HG02610 (cell line): ENCODE results near the gene ME3.
"Not testable (repeated sequence)": the region's sequence is repeated elsewhere in the genome, so short reads cannot be mapped to it uniquely, and the experiment has no call there.

Experiments used
- ATAC-seq: cut with Tn5 transposase; IDR thresholded peaks from one replicate; pipeline ENCODE4 v1.9.1; 2021; ENCODE audit warnings: mild to moderate bottlenecking, moderate library complexity; ENCODE audit not compliant: unreplicated experiment

The ME3 gene

DNA sequence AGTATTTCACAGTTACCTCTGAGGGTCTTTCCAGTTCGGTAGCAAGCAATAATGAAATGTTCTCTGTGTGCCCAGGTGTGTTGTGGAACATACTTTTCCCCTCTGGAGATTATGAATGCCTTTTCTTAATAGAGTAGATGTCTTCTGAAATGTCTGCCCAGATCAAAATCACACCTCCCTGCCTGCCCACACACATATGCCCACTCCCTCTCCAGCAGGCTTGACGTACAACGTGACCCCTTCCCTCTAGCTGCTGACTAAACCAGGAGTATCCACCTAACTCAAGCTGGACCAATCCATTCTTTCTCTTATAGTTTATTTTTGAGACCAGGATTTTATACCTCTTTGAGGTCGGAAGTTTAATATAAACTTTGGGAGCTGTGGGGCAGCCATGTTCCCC is 48.7 kb downstream of the ME3 start:
- ATAC-seq = no peak

DNA sequence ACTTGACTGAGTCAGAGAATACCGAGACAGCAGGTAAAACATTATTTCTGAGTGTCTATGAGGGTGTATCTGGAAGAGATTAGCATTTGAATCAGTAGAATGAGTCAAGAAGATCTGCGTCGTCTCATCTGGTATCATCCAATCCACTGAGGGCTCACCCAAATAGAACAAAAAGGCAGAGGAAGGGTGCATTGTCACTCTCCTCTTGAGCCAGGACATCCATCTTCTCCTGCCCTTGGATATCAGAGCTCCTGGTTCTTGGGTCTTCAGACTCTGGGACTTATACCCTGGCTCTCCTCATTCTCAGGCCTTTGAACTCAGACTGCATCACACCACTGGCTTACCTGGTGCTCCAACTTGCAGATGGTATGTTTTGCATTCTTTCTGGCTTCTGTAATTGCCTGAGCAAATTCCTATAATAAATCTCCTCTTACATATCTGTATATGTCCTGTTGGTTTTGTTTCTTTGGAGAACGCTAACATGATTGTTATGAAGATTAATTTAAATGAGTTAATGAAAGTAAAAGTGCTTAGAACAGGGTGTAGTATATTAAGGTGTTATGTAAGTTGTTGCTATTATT is 49.3 kb downstream of the ME3 start:
- no peak for ATAC-seq

DNA sequence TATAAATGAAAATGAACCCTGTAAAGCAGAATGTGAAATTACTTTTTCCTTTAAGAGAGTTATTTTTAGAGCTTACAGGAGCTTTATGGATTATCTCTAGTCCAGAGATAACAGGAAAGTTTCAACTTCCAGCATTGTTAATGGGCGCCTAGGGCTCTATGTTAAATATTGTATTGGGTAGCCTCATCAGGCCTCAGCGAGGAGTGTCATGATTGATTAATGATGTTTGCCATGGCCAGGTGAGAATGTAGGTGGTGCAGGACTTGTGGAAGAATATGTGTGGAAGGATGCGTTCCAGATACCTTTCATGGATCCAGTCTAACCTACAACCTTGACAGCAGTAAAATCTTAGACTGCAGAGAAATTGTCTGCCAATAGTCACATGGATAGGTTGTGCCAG is 50.6 kb downstream of the ME3 start:
- no peak for ATAC-seq

DNA sequence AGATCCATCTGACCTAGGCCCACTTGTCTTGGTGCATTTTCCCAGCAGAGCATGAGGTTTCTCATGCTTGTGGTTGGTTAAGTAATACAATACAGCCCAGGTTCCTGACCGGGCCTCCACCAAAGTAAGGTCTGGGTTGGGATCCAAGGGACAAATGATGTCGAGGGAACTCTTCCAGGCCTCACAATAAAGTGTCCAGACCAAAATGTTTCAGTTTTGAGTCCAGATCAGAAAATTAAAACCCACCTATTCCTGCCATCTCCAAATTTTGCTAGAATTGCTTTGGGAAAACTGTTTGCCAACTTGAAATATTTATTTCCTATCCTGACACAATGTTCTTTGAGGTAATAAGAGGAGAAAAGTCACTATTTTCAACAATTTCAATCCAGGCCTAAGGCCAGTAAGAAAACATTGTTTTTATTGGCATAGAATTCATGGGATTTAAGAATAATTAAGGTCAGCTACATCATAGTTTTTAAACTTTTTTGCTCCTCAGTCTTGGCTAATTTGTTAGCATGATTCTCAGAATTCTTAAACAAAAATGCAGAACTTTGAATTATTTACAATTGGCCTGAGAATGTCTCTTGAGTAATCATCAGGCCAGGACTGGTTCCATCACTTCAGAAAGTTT is 51.4 kb downstream of the ME3 start:
- no peak for ATAC-seq

DNA sequence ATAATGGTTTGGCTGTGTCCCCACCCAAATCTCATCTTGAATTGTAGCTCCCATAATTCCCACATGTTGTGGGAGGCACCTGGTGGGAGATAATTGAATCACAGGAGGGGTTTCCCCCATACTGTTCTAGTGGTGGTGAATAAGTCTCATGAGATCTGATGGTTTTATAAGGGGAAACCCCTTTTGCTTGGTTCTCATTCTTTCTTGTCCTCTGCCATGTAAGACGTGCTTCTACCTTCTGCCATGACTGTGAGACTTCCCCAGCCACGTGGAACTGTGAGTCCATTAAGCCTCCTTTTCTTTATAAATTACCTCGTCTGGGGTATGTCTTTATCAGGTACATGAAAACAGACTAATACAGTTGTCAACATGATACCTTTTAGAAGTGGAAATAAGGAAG is 53.0 kb downstream of the ME3 start:
- not testable (repeated sequence) for ATAC-seq

DNA sequence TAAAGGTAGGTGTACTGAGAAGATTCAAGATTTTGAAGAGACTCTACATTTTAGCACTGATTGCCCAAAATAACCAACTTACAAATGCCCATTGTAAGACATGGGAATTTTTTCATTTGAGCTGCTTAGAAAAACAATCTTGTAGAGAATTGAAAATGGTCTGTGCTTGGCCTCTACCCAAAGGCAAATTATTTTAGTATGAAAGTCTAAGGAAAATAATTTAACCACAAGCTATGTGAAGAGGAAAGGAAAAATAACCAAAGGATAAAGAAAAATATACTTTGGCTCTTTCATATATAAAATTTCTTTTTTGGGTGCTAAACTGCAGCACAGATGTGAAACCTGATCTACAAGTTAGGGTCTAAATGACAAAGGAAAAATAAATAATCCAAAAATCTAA is 54.9 kb downstream of the ME3 start:
- ATAC-seq = no peak

DNA sequence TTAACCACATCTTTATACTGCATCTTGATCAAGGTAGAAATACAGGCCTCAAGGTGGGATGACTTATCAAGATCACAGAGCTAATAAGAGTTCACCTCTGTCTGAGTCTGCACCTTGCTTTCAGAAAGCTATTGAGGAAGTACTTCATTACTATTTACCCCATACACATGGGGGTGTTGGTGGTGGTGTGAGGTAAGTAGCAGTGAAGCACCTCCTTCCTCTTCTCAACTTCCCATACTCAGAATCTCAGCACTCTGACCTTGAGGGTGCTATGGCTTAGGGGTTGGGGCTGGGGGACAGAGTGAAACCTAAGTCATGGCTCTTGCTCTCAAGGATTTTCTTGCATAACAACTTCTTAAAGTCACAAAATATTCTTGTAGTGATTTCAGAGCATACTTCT is 56.9 kb downstream of the ME3 start:
- ATAC-seq = no peak

DNA sequence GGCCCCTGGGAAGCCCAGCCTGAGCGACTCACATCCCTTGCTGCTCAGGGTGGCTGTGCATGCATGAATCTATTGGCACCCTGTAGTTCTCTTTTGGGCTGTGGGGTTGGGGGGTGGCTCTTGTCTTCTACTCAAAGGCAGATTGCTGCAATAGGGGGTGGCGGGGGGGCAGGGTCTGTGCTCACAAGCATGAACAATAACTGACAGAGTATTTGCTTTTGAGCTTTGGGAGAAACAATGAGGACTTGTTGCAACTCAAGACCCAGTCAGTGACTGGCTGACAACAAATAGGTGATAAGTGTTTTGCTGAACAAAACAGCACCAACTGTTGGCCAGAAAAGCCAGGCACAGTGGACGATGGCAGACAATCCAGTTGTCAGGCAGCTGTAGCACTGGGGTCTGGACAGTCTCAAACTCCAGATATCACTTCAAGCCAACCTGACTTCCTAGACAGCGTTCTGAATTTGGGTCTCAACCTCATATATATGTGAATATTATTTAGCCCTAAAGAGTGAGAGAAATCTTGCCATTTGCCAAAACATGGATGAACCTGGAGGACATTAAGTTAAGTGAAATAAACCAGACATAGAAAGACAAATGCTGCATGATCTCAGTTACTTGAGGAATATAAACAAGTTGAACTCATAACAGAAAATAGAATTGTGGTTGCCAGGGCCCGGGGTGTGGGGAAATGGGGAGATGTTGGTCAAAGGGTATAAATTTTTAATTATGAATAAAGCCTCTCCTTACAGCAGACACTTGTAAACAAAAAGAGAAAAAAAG is 61.7 kb downstream of the ME3 start:
- ATAC-seq = no peak

DNA sequence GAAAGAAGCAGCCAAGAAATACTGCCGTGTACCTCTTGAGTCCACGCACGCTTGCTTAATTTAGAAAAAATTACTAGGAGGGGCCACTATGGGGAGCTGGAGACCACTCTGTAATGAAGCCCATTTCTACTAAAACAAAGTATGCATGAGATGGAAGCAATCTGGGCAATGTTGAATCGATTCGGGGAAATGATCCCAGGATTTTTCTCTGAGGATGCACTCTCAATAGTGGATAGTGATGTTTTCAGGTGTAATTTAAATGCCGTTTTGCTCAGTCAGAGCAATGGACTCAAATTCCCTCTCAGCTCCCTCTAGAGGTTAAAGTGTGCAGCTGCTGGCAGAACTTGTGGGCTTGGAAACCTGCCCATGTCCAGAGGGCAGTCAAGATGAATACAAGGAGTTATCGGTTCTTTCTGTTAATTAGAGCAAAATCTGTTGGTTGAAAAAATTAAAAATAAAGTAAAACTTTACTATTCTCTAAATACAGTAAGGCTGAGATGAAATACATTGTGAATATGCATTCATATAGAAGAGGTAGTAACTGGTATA is 64.1 kb downstream of the ME3 start:
- ATAC-seq = peak; percentile 94

DNA sequence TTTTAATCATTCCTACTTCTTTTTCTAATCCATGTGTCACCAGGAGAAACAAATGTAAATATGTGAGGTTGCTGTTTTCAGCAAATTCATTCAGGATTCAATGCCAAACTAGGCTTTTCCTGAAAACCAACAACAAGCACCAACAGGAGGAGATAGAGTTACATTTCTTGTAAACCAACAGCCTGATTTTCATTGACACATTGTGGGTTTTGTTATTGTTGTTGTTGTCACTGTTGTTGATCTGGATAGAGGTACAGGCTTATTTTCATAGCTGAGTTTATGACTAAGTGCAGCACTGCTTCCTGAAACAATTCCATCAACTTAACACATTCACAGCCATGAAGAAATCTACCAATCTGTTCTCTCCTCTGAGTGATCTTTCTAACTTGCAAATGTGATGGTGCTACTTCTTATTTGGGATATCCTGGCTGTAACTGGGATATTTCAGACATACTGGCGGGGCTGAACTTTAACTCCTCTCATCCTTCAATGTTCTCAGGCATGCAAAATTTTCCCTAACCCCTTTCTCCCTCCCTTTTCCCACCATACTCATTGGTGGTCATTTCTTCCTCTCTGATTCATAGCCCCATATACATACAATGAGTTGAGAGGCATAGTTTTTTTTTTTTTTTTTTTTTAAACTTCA is 65.5 kb downstream of the ME3 start:
- ATAC-seq = no peak

DNA sequence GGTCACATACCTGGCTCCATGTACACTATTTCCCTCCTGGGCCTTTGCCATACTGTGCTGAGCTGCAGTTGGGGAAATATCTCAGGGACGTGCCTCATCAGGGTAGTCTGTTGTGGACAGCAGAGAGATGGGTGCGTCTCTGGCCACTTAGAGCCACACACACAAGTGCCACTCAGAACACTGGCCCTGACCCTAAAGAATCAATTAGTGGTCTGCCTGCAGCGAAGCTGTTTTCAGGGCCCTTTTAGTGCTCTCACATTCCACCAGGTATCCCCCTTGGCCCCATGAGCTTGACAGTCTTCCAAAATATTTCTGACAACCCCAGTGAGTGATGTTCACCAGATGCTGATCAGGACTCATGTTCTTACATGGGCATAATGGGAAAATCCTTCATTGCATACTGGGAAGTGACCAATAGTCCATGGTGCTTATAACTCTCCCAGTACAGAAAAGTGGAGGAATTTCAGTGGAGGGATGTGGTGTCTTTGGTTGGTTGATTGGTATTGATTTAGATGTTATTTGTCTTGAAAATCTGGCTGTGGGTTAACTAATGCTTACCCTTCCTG is 66.1 kb downstream of the ME3 start:
- no peak for ATAC-seq

DNA sequence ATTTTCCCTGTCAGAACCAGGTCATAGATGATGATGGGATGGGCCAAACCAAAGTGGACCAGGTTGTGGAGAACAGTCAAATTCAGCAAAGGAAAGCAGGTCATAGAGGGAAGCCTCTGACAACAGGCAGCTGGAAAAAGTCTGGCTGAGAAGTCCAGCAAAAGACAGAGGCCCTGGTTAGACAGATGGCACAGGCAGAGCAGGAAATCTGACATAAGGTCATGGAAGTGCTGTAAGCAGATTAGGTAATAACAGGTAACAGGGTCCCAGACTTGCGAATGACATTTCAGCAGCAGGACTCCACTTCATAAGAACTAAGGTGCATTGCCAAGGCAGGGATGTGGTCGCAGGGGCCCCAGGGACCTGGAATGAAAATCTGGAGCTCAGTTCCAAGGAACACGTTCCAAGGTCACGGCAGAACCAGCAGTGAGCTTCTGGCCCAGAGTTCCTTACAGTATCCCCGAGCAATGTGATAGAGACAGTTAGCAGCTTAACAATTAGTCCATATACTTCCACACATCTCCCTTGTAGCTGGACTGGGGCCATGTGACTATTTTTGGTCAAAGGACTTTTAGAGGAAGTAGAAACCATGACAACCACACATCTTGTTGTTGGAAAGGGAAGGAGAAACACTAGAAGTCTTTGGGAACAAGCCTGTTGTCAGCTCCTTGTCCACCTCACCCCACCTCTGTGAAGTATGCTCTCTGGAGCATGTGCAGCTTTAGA is 75.4 kb downstream of the ME3 start:
- ATAC-seq = no peak

DNA sequence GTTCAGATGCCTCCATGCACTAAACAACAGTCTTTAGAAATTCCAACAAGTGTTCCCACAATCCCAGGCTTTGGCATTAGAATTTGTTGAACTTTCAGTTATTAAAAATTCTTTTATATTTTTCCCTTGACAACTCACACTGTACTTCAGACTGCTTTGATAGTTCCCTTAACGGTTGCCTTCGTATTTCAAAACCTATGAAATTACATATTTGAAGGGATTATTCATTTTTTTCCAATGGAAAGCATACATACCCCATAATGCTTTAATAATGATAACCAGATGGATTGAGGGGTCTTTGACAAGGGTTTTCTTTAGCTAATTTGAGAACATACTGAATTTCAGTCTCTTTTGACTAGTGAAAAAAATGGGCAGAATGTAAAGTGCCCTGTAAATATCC is 76.5 kb downstream of the ME3 start:
- ATAC-seq = no peak

DNA sequence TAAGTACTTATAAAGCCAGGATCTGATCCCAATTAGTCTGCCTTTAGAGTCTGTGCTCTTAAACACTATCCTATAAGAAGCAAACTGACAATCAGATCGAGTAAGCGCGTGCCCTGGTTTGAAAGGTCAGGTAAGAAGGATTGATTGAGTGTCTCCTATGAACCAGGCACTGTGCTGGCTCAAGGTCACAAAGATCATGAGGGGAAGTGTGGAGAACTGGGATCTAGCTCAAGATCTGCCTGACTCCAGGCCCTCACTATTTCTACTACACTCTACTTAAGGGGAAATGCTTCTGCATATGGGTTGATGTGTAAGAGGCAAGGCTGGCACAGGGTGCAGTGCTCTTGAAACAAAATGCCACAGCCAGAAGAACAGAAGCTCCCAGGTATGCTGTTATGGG is 77.0 kb downstream of the ME3 start:
- ATAC-seq = no peak

DNA sequence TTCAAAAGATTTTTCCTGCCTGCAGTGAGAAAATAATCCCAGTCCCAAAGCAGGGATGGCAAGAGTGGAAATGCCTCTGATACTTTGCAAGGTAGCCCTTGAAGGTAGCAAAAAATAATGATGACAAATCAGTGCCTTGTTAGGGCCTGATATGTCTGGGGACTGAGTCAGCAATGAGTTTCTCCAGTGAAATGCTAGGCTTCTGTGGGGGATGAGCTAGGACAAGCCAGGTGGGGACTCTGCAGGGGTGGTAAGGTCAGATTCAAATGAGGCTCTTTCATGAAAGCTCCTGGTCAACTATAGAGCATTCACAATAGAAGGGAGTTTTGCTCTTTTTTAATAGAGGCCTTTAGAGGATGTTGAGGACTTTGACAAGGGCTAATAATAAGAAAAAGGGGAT is 77.7 kb downstream of the ME3 start:
- ATAC-seq = no peak

DNA sequence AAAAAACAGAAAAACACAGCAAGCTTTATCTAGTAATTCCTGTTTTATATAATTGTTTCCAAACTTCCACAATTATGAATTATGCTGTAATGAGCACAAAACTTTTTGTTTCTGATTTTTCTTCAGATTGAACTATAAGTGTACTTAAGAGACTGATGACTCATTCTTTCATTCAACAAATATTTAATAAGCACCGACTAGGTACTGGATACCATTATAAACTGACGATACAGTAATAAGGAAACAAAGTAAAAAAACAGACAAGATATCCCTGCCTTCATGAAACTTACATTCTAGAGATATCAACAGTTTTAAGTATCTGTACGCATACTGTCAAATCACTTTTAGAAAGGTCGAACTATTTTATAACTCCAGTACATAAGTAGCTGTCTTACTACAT is 78.6 kb downstream of the ME3 start:
- ATAC-seq = no peak

DNA sequence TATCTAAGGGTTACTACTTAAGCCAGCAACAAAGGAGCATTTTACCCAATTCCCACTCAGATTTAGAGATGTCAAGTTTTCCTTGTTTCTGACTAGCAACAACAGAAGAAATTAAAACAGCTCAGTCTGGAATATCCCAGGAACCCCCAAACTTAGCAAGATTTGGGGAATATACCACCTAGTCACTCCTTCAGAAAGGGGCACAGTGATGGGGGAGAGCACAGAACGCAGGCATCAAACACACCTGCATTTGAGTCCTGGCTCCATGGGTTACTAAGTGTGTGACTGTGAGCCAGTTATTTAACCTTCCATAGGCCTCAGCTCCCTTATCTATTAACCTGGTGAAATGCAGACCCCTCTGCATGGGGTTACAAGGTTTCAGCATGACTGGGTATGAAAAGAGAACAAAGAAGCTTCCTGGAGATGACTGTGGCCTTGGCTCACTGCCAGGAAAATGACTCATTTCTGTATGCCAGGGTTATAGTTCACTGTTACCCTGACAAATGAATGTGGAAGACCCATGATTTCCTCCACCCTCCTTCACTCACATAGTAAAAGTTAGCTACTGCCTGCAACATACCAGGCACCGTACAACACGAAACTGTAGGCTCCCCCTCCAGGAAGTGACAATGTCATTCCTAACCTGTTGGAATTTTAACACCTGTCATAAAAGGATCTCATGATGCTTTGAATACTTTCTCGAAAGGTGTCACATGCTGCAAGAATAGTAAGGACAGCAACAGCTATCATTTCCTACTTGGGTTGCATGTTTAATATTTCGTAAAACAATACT is 79.6 kb downstream of the ME3 start:
- peak; percentile 92 for ATAC-seq

DNA sequence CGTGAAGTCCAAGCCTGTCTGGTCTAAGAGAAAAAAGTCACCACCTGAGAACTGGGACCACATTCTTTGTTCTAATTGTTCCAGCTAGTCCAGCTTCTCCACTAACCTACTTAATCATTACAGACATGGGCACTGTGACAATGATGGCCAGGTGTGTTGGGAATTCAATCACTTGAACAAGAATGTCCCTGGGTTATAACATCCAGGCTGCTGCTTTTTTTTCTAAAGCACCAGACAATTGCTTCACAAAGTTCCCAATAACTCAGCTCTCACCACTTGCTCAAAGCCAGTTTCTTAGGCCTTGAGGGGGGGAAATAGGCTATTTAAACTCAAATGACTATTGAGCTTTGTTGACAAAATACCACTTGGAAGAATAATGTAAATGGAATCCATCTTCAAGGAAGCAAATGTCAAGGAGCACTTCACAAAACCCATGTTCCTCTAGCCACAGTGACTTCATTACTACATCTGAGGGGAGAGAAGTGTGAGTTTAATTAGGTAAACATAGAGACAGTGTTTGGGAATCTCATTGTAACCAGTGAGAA is 80.3 kb downstream of the ME3 start:
- ATAC-seq = no peak

DNA sequence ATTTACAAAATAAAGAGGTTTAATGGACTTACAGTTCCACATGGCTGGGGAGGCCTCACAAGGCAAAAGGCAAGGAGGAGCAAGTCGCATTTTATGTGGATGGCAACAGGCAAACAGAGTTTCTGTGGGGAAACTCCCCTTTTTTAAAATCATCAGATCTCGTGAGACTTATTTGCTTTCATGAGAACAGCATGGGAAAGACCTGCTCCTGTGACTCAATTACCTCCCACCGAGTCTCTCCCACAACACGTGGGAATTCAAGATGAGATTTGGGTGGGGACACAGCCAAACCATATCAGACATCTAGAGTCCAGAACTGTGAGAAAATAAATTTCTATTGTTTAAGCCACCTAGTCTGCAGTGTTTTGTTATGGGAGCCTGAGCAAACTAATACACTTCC is 80.8 kb downstream of the ME3 start:
- no peak for ATAC-seq
